Measurements from ENCODE around the gene DPYD.

- TF ChIP-seq CTCF (conservative IDR thresholded peaks at IDR 0.05; ENCODE audit: low read depth, low read length) = no peak
- TF ChIP-seq EZH2 (IDR thresholded peaks at IDR 0.05; ENCODE audit: low read length, unreplicated experiment) = no peak
- no peak for TF ChIP-seq EZH2phosphoT487 (IDR thresholded peaks at IDR 0.05; ENCODE audit: borderline replicate concordance, low read length)
Measured at GRCh38 chr1:97647776-97648175, 273.1 kb downstream of the DPYD start.

Data from PC-3 (cell line).